SHP77 (cell line): ENCODE measurements around the gene CENPW.

Experiments used
- DNase-seq, 2 experiments: peaks; one replicate each; lab custom pipeline; 2025; lab: John Stamatoyannopoulos, UW

The CENPW gene

DNA sequence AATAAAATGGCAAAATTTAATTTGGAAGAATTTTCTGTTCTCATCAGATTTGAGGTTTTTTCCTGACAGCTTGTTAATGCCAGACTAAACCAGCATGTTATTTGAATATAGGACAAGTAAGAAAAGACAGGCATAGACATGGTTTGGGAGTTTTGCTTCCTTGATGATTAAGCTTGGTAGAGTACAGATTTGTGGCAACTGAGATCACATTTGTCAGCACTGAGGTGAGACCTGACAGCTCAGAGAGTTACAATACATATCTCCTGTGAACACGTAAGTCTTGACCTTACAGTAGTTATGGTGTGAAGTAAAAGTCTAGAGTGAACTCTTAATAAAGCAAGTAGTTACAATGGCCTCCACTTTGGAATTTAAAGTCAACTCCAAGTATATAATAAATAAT is 34.5 kb downstream of the CENPW start:
- DNase-seq: no peak

DNA sequence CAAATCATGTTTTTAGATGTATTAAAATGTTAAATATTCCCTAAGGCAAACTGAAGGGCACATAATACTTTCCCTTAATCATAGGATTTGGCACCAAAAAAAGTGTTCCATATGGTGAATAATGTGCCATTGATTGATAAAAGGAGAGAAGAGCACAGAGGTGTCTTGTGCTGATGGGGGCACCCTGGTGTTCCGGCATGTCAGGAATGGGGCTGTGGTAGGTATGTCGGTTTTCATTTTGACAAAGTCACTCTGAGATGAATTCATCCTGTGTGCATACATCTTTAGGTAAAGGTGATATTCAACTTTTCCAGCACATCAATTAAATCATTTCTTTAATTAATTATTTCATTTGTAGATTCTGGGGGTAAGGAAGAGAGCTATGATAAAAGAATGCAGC is 36.8 kb downstream of the CENPW start:
- no peak for DNase-seq

DNA sequence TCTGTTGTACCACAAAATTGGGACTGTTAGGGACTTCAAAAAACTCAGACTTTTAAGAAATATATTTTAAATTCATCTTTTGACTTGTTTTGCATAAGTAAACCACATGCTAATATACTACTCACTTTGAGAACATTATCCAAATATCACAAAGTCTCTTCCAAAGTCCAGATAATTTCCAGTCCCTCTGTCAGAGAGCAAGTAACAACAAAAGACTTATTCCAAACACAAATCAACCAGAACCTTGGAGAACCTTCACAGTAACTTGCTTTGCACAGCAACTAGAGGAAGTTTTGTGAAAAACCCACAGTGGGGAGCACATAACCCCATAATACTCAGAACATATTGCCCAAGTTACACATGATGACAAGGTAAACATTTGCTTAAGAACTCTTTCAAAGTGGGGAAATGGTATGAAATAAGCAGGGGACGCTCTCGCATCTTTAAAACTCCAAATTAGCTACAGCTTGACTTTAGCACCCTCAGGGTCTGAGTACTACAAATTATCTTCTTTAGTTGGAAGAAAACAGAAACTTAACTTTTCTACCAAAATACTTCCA is 37.8 kb downstream of the CENPW start:
- DNase-seq: no peak

DNA sequence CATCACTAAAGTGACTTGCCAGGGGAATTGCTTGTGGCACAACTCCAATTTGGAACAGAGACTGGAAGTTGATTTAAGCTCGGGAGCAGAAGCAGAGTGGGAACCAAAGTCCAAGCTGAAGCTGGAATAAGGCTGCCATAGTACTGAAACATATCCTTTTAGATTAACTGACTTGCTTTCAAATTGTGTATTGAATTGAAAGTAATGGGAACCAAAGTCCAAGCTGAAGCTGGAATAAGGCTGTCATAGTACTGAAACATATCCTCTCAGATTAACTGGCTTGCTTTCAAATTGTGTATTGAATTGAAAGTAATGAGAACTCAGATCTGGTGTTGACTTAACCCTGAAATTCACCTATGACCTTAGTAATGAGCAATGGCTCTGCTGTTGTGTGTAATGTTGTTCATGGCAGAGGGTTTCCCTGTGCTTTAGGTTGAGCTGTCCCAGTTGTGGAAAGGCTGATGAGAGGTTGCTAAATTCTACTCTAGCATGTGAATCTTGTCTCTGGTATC is 40.2 kb downstream of the CENPW start:
- DNase-seq: no peak

DNA sequence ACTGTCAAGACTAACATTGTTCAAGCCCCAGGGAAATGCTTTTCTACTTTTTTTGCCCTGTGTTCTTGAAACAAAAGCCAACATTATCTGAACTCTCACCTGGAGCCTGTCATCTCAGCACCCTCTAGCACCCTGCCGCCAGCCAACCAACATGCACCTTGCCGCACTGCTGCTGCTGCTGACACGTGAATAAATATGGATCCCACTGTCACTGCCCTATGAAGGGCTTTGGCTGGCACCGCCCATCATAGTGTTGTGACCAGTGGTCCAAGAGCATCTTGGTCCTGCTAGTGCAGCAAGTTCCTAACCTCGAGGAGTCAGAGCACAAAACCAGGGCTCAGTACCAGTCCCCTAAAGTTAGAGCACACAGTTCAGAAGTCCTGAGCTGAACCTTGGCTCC is 41.6 kb downstream of the CENPW start:
- no peak for DNase-seq

DNA sequence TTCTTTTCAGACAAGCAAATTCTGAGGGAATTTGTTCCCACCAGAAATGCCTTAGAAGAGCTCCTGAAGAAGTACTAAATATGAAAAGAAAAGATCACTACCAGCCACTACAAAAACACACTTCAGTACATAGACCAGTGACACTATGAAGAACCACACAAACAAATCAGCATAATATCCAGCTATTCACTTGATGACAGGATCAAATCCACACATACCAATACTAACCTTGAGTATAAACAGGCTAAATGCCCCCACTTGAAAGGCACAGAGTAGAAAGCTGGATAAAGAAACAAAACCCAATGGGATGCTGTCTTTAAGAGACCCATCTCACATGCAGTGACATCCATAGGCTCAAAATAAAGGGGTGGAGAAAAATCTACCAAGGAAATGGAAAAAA is 43.3 kb downstream of the CENPW start:
- no peak for DNase-seq

DNA sequence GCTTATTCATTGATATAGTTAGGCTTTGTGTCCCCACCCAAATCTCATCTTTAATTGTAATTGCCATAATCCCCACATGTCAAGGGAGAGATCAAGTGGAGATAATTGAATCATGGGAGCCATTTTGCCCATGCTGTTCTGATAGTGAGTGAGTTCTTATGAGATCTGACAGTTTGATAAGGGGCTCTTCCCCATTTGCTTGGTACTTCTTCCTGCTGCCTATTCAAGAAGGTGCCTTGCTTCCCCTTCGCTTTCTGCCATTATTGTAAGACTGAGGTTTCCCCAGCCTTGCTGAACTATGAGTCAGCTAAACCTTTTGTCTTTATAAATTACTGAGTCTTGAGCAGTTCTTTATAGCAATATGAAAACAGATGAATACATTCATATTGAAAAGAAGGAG is 45.6 kb downstream of the CENPW start:
- DNase-seq: no peak

DNA sequence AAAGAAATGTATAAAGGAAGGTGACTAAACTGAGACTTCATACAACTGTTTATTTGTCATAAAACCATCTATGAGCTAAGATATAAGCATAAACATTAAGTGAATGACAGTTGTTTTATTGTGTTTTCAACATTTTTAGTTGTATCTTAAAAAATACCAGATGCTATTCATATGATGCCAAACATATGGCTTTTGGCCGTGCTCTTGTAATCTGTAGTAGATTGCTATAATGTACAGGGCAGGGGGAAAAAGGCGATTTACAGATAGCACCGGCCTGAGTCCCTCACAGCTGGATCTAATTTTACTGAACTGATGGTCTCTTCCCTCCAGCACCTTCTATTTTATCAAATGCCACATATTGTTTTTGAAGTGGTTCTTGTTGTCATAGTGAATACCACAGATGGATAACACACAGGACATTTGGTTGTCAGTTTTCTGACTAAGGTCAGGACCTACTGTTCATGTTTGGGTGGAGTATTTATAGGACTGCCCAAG is 48.2 kb downstream of the CENPW start:
- DNase-seq: no peak

DNA sequence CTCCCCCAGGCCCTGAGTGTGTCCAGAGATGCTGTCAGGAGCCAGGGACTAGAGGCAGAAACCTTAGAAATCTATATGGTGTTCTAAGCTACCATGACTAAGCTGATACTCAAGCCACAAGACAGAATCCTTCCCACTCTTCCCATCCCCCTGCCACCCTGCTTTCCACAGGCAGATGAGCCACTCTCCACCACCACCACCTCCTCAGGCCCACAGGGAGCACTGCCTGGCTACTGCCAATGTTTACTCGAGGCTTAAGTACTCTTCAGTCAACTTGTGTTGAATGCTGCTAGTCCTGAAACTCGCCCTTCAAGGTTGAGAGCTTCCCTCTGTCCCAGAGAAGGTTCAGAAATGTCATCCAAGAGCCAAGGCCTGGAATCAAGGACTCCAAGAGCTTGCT is 56.2 kb downstream of the CENPW start:
- no peak for DNase-seq
